ENCODE data around the gene KRTAP4-2.

DNA sequence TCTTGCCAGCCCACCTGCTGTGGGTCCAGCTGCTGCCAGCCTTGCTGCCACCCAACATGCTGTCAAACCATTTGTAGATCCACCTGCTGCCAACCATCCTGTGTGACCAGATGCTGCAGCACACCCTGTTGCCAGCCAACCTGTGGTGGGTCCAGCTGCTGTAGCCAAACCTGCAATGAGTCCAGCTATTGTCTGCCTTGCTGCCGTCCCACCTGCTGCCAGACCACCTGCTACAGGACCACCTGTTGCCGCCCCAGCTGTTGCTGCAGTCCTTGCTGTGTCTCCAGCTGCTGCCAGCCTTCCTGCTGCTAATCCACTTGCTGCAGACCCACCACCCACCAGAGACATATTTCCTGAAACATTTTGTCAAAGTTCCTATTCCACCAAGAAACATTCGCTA lies 12.3 kb upstream of the KRTAP4-2 start:
- TF ChIP-seq, protein P1, sequence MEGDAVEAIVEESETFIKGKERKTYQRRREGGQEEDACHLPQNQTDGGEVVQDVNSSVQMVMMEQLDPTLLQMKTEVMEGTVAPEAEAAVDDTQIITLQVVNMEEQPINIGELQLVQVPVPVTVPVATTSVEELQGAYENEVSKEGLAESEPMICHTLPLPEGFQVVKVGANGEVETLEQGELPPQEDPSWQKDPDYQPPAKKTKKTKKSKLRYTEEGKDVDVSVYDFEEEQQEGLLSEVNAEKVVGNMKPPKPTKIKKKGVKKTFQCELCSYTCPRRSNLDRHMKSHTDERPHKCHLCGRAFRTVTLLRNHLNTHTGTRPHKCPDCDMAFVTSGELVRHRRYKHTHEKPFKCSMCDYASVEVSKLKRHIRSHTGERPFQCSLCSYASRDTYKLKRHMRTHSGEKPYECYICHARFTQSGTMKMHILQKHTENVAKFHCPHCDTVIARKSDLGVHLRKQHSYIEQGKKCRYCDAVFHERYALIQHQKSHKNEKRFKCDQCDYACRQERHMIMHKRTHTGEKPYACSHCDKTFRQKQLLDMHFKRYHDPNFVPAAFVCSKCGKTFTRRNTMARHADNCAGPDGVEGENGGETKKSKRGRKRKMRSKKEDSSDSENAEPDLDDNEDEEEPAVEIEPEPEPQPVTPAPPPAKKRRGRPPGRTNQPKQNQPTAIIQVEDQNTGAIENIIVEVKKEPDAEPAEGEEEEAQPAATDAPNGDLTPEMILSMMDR (IDR thresholded peaks at IDR 0.05) = no peak
- no peak for TF ChIP-seq POLR2A (IDR thresholded peaks at IDR 0.05)
- TF ChIP-seq POLR2AphosphoS5 (IDR thresholded peaks at IDR 0.05; ENCODE audit: insufficient read depth in 1 of 2, low read depth in 1 of 2) = no peak
